HG03342 (cell line): Measurements from ENCODE around the gene SPOP.
A peak's percentile ranks its signal among the peaks of the same experiment; 100 is the strongest.
"Not testable (repeated sequence)": the region's sequence is repeated elsewhere in the genome, so short reads cannot be mapped to it uniquely, and the experiment has no call there.

Experiments used
- ATAC-seq: cut with Tn5 transposase; IDR thresholded peaks from one replicate; pipeline ENCODE4 v1.9.1; 2021; ENCODE audit warnings: mild to moderate bottlenecking, moderate library complexity; ENCODE audit not compliant: unreplicated experiment

The SPOP gene

DNA sequence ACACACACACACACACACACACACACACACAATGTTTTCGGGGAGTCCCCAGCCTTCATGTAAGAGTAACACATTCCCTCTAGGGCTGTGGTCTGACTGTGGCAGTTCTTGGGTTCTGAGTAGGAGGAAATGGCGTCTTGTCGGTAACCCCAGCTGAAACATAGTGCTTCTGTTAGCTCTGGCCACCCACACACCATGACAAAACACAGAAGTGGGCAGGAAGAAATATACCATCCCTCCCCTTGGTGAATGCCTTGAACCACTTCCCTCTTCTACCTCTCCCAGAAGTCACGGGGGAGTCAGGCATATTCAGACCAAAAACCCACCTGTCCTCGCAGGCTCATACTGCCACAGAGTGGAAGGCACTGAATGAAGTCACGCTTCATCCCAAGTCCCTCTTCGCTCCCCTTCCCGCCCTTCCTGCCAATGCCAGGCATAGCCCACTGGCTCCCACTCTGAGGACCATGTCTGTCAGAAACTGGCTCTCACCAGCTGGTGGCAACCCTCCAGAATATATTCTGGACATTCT lies 18.4 kb upstream of the SPOP start:
- no peak for ATAC-seq

- ATAC-seq, result no peak
Observed at GRCh38 chr17:49695698-49696232, 17.9 kb upstream of the SPOP start.

- ATAC-seq, result no peak
Observed at GRCh38 chr17:49694847-49695697, 17.2 kb upstream of the SPOP start.

DNA sequence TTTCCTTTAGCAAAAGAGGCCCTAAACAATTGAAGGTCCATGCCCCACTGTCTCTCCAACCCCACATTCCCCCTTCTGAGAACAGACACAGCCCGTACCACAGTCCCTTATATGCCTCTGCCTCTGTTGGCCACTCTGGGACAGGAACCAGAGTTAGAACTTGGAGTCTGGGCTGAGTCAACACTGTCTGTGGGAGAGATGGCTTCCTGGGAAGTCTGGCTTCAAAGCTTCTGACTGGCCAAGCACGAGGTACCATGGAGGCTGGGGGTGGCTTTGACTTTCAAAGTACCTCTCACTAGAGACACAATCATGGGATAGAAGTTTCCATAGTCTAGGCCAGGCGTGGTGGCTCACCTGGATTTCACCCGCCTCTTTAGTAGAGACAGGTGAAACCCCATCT lies 14.9 kb upstream of the SPOP start:
- no peak for ATAC-seq

- ATAC-seq, result no peak
Observed at GRCh38 chr17:49691677-49692191, 13.8 kb upstream of the SPOP start.

- ATAC-seq, result no peak
Observed at GRCh38 chr17:49691086-49691676, 13.3 kb upstream of the SPOP start.

DNA sequence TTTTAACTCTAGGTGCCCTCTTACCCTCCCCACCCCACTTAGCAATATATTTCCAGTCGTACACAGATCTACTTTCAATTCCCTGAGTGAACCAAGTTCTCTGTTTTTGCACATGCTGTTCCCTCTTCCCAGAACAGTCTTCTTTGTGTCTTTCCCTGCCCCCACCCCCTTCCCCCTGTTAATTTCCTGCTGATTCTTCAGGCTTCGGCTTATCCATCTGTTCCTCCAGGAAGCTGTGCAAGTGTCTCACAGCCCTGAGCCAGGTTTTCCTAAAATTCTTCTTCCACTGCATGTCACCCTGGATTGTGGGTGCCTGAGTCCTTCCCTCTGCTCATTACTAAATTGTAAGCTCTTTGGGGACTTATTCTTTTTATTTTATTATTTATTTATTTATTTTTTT lies 12.4 kb upstream of the SPOP start:
- ATAC-seq, result no peak

DNA sequence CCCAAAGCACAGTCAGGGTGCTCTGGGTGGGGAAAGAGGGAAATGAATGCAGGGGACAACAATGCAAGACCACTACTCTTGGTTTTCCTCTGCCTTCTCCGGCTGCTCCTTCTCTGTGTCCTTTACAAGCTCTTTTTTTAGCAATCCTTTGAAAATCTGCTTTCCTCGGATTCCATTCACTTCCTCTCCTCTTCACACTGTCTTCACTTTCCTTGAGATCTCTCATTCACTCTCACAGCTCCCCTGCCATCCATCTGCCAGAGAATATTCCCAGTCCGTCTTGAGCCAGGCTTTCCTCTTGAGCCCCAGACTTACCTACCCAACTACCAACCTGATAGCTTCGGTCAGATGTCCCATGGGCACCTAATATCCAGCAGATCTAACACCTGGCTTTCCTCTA lies 11.0 kb upstream of the SPOP start:
- no peak for ATAC-seq

DNA sequence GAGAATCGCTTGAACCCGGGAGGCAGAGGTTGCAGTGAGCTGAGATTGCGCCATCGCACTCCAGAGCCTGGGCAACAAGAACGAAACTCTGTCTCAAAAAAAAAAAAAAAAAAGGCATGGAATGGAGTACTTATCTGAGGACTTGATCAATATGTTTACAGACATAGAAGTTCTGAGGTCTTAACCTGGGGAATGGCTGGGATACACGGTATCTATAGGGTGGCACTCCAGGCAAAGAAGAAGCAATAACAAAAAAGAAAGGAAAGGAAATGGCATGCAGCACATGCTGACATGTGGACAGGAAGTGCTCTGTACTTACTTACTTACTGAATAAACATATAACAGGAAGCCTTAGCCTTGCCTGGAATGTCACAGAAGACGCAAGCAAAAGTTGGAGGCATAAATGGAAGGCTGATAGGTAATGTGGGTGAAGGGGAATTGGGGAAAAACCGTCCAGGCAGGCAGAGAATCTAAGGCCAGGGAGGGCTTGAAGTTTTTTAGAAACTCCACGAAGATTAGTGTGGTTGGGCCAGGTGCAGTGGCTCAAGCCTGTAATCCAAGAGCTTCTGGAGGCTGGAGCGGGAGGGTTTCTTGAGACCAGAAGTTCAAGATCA lies 10.1 kb upstream of the SPOP start:
- no peak for ATAC-seq

DNA sequence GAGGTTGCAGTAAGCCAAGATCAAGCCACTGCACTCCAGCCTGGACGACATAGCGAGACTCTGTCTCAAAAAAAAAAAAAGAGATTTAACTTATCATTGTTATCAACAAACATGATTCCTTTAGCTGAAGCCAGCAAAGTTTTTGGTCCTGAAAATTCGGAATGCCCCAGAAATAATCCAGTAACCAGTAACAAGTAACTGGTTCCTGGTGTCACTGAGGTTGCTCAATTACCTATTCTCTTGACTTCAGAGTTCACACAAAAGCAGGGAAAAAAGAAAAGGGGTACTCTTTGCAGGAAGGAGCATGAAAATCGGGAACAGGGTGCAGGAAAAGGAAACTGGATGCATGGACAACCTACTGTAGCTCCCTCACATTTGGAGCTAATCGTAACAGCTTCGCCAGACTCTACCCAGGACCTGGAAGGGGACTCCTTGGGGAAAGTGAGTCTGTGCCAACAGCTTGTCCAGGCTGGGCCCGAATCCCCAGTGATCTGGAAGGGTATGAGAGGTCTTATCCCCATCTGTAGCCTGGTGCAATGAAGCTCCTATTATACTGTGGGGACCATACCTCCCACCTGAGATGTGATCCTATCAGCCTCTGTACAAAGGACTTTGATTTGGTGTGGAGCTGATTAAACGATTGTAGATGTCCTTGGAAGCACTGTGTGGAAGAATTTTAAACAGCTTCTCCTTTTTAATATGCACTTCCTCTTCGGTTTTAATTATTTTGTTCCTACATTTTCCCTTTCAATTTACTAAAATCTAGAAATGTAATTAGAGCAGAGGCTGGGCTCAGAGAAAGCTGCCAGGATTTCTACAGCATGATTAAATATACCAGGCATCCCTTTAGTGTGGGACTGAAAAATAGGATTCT lies 3.4 kb upstream of the SPOP start:
- no peak for ATAC-seq

GRCh38 chr17:49680314-49680713 lies 2.4 kb upstream of the SPOP start:
- no peak for ATAC-seq

GRCh38 chr17:49677134-49677932 lies 564 bp downstream of the SPOP start:
- ATAC-seq, result peak; percentile 47

DNA sequence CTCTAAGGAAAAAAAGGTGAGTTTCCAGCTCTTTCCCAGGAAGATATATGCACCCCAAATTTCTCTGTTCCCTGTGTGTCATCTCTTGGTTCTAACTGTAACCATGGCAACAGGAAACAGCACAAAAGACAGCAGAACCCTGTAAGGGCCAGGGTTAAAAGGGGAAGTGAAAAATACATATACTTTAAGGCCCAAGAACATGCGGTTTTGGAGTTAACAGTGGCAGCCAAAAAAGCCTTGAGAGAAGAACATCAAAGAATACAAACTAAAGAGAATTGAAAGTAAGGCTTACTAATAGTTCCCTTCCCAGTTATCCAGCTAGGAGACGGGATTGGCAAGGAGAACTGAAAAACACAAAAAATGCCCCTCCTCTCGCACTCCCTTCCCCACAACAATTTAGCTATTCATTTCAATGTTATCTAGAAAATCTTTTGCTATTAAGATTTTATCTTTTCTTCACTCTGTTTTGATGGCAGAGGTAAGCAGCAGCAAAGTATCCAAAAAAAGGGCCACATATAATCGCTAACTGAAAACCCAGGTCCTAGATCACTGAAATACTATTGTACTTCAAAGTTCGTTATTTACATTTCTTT lies 1.5 kb downstream of the SPOP start:
- peak; percentile 64 for ATAC-seq

- no peak for ATAC-seq
Observed at GRCh38 chr17:49674507-49674906, 3.4 kb downstream of the SPOP start.

- not testable (repeated sequence) for ATAC-seq
Observed at GRCh38 chr17:49673679-49674078, 4.2 kb downstream of the SPOP start.

- no peak for ATAC-seq
Observed at GRCh38 chr17:49670641-49671040, 7.3 kb downstream of the SPOP start.

DNA sequence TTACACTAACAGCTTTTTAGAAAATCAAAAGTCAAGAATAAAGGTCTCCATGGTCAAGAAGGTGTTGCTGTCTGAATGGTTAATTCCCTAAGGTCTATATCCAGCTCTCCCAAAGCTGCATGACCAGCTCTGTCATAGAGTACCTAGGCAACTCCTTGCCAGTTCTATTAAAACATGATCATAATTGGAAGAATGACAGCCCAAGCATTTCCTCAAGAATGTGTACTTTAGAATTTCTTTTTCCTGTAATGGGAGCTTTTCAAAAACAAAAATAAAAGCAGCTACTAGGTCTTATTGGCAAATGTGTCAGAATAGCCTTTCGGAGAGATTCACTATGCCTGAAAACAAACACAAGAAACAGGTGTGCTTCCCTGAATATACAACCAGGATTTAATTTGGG lies 7.9 kb downstream of the SPOP start:
- ATAC-seq, result no peak

GRCh38 chr17:49667854-49668253 lies 10.0 kb downstream of the SPOP start:
- ATAC-seq, result no peak

GRCh38 chr17:49664706-49665211 lies 13.1 kb downstream of the SPOP start:
- no peak for ATAC-seq
